HG02885 (cell line): ENCODE data around the gene DUSP28.
A peak's percentile ranks its signal among the peaks of the same experiment; 100 is the strongest.
"Not testable (repeated sequence)": the region's sequence is repeated elsewhere in the genome, so short reads cannot be mapped to it uniquely, and the experiment has no call there.

Experiments
- ATAC-seq: cut with Tn5 transposase; IDR thresholded peaks from one replicate; pipeline ENCODE4 v1.9.1; 2021; ENCODE audit warnings: mild to moderate bottlenecking; ENCODE audit not compliant: unreplicated experiment, poor library complexity

Gene DUSP28

DNA sequence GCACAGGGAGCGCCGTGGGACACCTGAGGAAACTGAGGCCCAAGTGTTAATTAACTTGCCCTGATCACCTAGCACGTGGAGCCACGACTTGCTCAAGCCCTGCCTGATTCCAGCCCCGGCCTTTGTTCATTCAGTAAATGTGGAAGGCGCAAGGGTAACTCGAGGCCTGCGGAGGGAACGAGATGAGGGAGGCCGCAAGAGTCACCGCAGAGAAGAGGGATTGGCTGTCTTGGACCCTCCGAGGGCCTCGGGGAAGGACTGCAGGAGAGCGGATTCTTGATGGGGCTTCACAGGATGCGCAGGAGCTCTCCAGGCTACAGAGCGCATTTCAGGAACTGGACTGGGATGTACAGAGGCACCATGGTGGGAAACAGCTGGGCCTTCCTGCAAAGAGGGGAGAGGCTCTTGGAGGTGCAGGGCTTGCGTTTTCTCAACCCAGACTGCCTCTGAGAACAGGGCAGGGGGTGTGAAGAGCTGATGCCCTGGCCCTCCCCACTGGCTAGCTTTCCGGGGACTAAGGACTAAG is 1.9 kb upstream of the DUSP28 start:
- no peak for ATAC-seq

DNA sequence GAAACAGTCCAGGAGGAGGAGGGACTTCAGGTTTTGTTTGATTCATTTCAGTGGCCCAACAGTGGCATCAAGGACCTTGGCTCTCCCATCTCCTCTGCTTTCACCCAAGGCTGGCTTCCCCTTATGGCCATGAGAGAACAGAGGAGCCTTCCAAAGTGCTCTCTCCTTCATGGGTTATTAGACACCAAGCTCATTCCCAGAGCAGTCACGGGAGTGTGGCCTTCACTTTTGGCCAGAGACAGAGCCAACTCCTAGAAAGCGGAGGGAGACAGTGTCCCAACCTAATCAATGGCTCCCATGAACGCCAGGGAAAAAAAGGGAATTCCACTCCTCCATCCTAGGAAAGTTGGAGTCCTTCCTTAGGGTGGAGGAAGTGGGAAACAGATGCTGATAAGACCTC is 871 bp upstream of the DUSP28 start:
- ATAC-seq = no peak

DNA sequence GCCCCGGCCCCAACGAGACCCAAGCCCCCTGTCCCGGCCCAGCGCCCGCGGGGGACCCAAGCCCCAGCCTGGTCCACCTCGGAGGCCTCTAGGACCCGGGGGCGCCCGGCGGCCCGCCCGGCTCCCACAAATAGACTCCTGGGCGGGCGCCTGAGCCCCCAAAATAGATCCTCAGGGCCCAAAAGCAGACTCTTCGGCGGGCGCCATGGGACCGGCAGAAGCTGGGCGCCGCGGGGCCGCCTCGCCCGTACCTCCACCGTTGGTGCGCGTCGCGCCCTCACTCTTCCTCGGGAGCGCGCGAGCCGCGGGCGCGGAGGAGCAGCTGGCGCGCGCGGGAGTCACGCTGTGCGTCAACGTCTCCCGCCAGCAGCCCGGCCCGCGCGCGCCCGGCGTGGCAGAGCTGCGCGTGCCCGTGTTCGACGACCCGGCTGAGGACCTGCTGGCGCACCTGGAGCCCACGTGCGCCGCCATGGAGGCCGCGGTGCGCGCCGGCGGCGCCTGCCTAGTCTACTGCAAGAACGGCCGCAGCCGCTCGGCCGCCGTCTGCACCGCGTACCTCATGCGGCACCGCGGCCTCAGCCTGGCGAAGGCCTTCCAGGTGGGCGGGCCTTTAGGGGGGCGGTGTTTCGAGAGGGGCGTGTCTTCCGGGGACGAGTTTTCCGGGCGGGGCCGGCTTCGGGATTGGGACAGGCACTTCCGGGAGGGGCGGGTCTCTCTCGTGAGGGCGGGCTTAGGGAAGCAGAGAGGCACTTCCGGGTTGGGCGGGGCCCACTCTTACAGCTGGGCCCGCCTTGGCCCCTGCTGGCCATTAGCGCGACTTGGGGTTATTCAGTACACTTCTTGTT is 545 bp downstream of the DUSP28 start:
- peak; percentile 66 for ATAC-seq

DNA sequence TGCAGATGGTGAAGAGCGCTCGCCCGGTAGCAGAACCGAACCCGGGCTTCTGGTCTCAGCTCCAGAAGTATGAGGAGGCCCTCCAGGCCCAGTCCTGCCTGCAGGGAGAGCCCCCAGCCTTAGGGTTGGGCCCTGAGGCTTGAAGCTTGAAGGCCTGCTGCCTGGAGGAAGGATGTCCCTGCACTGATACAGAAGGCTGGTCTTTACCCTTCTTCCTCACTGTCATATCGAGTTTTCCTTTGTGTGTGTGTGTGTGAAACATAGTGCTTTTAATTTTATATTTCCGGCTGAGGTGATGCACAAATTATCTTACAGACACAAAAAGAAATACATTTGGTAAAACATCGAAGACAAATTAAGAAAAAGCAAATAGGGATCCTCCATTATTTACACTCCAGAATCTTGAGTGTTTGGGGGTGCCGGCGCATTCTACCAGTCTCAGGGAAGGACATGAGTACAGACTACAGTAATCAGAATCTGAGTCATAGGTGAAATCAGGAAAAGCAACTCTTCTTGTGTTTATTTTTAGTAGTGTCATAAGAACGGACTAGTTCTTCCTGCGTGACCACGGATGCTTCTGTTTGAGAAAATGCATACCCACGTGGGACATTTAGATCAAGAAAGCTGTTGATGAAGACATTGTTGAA is 1.3 kb downstream of the DUSP28 start:
- ATAC-seq = peak; percentile 1

DNA sequence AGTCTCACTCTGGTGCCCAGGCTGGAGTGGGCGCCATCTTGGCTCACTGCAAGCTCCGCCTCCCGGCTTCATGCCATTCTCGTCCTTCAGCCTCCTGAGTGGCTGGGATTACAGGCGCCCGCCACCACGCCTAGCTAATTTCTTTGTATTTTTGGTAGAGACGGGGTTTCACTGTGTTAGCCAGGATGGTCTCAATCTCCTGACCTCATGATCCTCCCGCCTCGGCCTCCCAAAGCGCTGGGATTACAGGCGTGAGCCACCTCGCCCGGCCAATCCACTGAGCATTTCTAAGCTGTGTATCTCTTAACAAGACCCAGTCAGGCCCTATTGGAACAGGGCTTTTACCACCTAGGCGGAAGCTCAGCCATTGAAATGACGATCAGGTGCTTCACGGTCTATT is 3.1 kb downstream of the DUSP28 start:
- not testable (repeated sequence) for ATAC-seq

GRCh38 chr2:240563951-240564560 is 3.9 kb downstream of the DUSP28 start:
- no peak for ATAC-seq

- no peak for ATAC-seq
Observed at GRCh38 chr2:240564561-240565332, 4.6 kb downstream of the DUSP28 start.

DNA sequence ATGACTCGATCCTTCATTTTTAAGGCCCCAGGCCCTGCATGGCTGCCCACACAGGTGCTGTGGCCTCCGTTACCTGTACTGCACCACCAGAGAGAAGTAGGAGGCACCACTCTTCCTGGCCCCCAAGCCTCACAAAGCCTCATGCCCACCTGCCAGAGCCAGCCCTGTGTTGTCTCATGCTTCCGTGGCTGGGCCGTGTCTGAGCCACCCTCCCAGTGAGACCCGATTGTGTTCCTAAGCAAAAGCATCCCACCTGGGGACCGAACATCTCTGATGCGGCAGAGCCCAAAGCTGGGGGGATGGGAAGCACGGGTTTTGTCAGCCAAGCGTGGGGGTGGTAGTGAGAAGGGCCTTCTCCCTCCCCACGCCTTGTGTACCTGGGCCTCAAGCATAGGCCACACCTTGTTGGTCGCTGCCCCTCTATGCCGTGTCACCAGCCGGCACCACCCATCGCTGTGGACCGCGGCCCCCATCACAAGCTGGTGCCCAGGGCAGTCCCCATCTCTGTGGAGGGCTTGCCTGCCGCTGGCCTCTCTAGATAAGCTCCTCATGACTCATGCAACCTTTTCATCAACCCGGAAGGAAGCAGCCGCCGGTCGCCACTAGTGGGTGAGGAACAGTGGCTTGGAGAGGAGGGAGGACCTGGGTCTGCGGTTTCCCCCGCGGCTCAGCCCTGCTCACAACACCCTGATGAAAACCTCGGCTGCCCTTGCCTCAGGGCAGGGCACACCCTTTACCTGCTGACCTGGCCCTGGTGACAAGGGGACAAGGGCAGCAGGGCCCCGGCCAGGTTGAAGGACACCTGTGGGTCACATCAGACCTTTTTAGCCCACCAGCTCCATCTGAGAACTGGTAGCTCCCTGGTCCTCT is 5.4 kb downstream of the DUSP28 start:
- peak; percentile 22 for ATAC-seq

- ATAC-seq = peak; percentile 56
Observed at GRCh38 chr2:240566203-240567136, 6.3 kb downstream of the DUSP28 start.

DNA sequence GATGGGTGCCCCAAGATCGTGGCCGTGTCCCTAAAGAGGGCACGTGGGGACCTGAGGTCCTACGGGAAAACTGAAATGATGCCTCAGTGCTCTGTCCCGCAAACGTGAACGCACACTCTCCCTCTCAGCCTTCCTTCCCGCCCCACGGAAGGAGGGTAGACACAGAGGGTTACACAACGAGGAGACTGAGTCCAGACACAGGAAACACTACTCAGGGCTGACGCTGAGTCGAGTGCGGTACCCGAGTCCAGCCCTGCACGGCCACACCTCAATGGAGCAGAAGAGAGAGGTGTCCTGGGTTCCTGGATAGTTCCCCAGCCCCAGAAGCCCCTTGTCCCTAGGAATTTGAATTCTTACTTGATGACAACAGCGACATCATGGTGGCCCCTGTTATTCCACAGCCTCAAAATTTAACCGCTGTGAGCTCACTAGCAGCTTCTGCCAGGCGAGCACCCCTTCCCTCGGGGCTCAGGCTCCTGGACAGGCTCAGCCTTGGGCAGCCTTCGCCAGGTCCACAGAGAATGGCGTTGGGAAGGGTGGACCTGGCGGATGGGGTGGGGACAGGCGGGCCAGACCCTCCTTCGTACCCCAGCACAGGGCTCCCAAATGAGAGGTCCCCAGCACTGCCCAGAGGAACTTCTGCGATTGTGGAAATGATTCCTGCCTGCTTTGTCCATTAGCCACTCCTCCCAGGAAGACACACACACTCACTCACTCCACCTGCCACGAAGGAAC is 7.1 kb downstream of the DUSP28 start:
- ATAC-seq = no peak

DNA sequence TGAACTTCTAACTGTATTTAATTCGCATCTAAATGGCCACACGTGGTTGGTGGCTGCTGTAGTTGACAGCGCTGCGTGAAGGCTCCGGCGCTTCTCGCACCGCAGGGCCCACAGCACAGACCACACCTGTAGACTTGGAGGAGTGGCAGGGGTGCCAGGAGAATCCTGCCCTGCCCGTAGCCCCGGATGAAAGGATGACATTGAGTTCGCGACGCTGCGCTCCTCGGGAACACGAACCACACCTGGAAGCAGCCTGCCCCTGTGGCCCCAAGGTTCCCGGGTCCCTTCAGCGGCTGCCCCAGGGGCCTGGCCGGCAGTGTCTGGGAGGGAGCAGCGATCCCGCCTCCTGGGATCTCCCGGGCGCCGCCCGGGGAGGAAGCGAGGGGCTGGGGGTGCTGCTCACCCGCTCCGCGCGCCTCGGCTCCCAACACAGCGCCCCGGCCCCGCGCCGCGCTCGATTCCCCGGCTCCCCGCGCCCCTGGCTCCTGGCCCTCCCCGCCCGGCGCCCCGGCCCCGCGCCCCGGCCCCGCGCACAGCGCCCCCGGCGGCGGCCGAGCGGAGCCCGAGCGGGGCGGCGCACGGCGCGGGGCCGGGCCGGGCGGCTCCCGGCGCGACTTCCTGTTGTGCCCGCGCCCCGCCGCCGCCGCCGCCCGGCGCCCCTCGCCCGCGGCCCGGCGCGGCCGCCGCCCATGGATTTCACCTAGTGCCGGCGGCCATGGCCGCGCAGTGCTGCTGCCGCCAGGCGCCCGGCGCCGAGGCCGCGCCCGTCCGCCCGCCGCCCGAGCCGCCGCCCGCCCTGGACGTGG is 7.9 kb downstream of the DUSP28 start, which contains the start of gene RNPEPL1:
RNPEPL1 (plus strand) TSS at position 613 of the 806 bp plus-strand sequence; CDS start at position 716, 103 bp downstream.
- ATAC-seq = peak; percentile 41

GRCh38 chr2:240568678-240569522 is 8.7 kb downstream of the DUSP28 start:
- ATAC-seq = peak; percentile 24

DNA sequence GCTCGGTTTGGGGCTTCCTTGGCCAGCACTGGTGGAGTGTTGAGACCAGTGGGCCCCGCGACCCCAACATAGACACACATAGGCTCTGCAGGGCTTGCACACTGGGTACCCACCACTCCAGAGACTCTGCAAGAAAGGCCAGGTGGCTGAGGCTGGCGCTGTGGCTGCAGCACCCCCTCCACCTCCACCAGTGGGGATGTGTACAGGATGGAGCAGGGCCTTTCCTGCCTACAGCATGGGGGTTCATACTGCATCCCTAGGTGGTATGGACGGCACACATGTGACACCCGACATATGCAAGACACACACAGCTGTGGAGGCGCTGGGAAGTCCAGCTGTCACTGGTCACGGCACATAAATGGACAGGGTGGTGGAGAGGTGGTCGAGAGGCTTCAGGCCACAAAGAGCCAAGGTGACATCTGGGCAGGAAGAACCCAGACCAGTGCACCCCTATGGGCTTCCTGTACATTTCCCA is 9.4 kb downstream of the DUSP28 start:
- ATAC-seq = no peak

- no peak for ATAC-seq
Observed at GRCh38 chr2:240569998-240570530, 9.9 kb downstream of the DUSP28 start.

- ATAC-seq = no peak
Observed at GRCh38 chr2:240570531-240571313, 10.6 kb downstream of the DUSP28 start.
